ENCODE data around the gene AMER3. TPM values are rescaled to one million over a fixed set of nuclear protein-coding genes. Genes with fewer than 3 reads are reported as not detected.

AMER3 gene
- polyA plus RNA-seq, 1 donor from 2014 or later: 19.2 TPM

DNA sequence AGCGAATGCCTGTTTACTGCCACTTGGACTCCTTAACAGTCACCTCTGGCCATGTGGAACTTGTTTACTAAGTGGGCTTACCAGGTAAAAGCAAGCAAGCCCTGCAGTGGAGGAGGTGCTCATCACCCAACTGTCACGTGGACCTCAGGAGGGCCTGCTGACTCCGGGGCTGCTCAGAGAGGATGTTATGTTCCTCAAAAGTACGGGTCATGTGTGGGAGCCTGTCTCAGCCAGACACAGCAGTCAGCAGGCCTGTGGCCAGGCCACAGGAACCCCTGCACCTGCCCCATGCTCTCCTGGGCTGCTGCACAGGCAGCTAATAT lies 36.2 kb downstream of the AMER3 start:
- Histone ChIP-seq H4K20me1 (ENCODE audit: insufficient read depth) (no peaks in the 10 kb centered on the region), H3K36me3 (ENCODE audit: insufficient read depth, low read length) (no peaks in the 10 kb centered on the region), H2AFZ (ENCODE audit: low read depth, low read length) (no peak overlapping the region), H3K4me2 (ENCODE audit: low read length) (no peak overlapping the region), H3F3A (ENCODE audit: insufficient read depth, low read length, poor library complexity, severe bottlenecking) (no peaks in the 10 kb centered on the region), H3K9me2 (ENCODE audit: insufficient read depth, low read length) (no peaks in the 10 kb centered on the region), H3K79me2 (replicated peaks; ENCODE audit: insufficient read depth, low read length) (no peaks in the 10 kb centered on the region), H3K27me3 (ENCODE audit: insufficient read depth, low read depth, low read length) (no peaks in the 10 kb centered on the region), H3K9ac (ENCODE audit: low read length) (no peak overlapping the region), H3K4me3 (ENCODE audit: low read length) (no peak overlapping the region), H3K27ac (ENCODE audit: low read length) (no peak overlapping the region), H3K9me3 (ENCODE audit: low read length) (no peaks in the 10 kb centered on the region)
- TF ChIP-seq, protein P1, sequence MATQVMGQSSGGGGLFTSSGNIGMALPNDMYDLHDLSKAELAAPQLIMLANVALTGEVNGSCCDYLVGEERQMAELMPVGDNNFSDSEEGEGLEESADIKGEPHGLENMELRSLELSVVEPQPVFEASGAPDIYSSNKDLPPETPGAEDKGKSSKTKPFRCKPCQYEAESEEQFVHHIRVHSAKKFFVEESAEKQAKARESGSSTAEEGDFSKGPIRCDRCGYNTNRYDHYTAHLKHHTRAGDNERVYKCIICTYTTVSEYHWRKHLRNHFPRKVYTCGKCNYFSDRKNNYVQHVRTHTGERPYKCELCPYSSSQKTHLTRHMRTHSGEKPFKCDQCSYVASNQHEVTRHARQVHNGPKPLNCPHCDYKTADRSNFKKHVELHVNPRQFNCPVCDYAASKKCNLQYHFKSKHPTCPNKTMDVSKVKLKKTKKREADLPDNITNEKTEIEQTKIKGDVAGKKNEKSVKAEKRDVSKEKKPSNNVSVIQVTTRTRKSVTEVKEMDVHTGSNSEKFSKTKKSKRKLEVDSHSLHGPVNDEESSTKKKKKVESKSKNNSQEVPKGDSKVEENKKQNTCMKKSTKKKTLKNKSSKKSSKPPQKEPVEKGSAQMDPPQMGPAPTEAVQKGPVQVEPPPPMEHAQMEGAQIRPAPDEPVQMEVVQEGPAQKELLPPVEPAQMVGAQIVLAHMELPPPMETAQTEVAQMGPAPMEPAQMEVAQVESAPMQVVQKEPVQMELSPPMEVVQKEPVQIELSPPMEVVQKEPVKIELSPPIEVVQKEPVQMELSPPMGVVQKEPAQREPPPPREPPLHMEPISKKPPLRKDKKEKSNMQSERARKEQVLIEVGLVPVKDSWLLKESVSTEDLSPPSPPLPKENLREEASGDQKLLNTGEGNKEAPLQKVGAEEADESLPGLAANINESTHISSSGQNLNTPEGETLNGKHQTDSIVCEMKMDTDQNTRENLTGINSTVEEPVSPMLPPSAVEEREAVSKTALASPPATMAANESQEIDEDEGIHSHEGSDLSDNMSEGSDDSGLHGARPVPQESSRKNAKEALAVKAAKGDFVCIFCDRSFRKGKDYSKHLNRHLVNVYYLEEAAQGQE (IDR thresholded peaks at IDR 0.05; ENCODE audit: borderline replicate concordance): no peak
- TF ChIP-seq RAD21 (conservative IDR thresholded peaks at IDR 0.05): no peak
- TF ChIP-seq EP300 (conservative IDR thresholded peaks at IDR 0.05; ENCODE audit: poor library complexity, severe bottlenecking): no peak
- no peak for TF ChIP-seq TAF1 (IDR thresholded peaks at IDR 0.05; ENCODE audit: low read depth)
- TF ChIP-seq SMC3 (conservative IDR thresholded peaks at IDR 0.05; ENCODE audit: poor library complexity): no peak
- TF ChIP-seq, protein P2, sequence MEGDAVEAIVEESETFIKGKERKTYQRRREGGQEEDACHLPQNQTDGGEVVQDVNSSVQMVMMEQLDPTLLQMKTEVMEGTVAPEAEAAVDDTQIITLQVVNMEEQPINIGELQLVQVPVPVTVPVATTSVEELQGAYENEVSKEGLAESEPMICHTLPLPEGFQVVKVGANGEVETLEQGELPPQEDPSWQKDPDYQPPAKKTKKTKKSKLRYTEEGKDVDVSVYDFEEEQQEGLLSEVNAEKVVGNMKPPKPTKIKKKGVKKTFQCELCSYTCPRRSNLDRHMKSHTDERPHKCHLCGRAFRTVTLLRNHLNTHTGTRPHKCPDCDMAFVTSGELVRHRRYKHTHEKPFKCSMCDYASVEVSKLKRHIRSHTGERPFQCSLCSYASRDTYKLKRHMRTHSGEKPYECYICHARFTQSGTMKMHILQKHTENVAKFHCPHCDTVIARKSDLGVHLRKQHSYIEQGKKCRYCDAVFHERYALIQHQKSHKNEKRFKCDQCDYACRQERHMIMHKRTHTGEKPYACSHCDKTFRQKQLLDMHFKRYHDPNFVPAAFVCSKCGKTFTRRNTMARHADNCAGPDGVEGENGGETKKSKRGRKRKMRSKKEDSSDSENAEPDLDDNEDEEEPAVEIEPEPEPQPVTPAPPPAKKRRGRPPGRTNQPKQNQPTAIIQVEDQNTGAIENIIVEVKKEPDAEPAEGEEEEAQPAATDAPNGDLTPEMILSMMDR (IDR thresholded peaks at IDR 0.05; ENCODE audit: poor library complexity, severe bottlenecking): no peak
- no peak for TF ChIP-seq MXI1 (conservative IDR thresholded peaks at IDR 0.05; ENCODE audit: poor library complexity, severe bottlenecking)
- TF ChIP-seq POLR2AphosphoS5 (IDR thresholded peaks at IDR 0.05): no peak
- no peak for TF ChIP-seq EZH2 (IDR thresholded peaks at IDR 0.05; ENCODE audit: borderline replicate concordance, insufficient read depth, low read length, poor library complexity, severe bottlenecking)

DNA sequence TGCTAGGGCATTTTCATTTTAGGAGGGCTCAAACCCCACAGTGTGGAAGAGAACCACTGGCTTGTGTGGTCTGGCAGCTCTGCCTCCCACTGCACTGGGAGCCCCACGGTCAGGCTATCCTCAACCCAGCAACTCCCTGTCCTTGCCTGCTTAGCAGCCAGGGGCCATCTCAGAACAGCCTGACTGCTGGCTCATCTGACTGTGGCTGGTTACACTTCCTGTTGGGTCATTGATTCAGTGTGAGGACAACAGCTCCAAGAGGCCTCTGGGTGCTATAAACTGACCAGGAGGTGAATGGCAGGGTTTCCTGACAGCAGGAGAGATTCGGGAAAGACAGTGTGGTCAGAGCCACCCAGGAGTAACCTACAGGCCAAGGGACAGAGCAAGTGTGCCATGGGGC lies 40.1 kb downstream of the AMER3 start:
- Histone ChIP-seq H3K9me2 (ENCODE audit: insufficient read depth, low read length) (no peaks in the 10 kb centered on the region), H3F3A (ENCODE audit: insufficient read depth, low read length, poor library complexity, severe bottlenecking) (no peaks in the 10 kb centered on the region), H3K27ac (ENCODE audit: low read length) (no peak overlapping the region), H3K9ac (ENCODE audit: low read length) (no peak overlapping the region), H3K4me3 (ENCODE audit: low read length) (no peak overlapping the region), H3K9me3 (ENCODE audit: low read length) (no peaks in the 10 kb centered on the region), H3K27me3 (ENCODE audit: insufficient read depth, low read depth, low read length) (peaks cover 9% of the 10 kb centered on the region), H3K4me2 (ENCODE audit: low read length) (no peak overlapping the region), H3K79me2 (replicated peaks; ENCODE audit: insufficient read depth, low read length) (no peaks in the 10 kb centered on the region), H4K20me1 (ENCODE audit: insufficient read depth) (no peaks in the 10 kb centered on the region), H3K36me3 (ENCODE audit: insufficient read depth, low read length) (no peaks in the 10 kb centered on the region), H2AFZ (ENCODE audit: low read depth, low read length) (no peak overlapping the region)
- TF ChIP-seq SMC3 (conservative IDR thresholded peaks at IDR 0.05; ENCODE audit: poor library complexity) (no peak), POLR2AphosphoS5 (IDR thresholded peaks at IDR 0.05) (no peak), EP300 (conservative IDR thresholded peaks at IDR 0.05; ENCODE audit: poor library complexity, severe bottlenecking) (no peak), TAF1 (IDR thresholded peaks at IDR 0.05; ENCODE audit: low read depth) (no peak), RAD21 (conservative IDR thresholded peaks at IDR 0.05) (no peak), EZH2 (IDR thresholded peaks at IDR 0.05; ENCODE audit: borderline replicate concordance, insufficient read depth, low read length, poor library complexity, severe bottlenecking) (no peak), MXI1 (conservative IDR thresholded peaks at IDR 0.05; ENCODE audit: poor library complexity, severe bottlenecking) (no peak)
- TF ChIP-seq, protein P1 (IDR thresholded peaks at IDR 0.05; ENCODE audit: borderline replicate concordance): no peak
- TF ChIP-seq, protein P2 (IDR thresholded peaks at IDR 0.05; ENCODE audit: poor library complexity, severe bottlenecking): no peak

Measured in neural cell (in vitro differentiated cells).